H1 (cell line): Measurements from ENCODE around the gene IRF8. TPM values are rescaled to one million over a fixed set of nuclear protein-coding genes. Genes with fewer than 3 reads are reported as not detected.

ENCODE experiments used
- CTCF ChIA-PET: fragments of 300-600 bp; sonication (Branson Sonifier 250); formaldehyde crosslinking; loops from one replicate; lab custom pipeline; 2021; ENCODE audit not compliant: partially characterized antibody; lab: Charles Lee
- POLR2A ChIA-PET: fragments of 300-600 bp; sonication (Branson Sonifier 250); formaldehyde crosslinking; loops from one replicate; lab custom pipeline; 2021; ENCODE audit warnings: inconsistent platforms; ENCODE audit not compliant: partially characterized antibody; lab: Charles Lee
- DNase-seq, 2 experiments: peaks; one replicate each; pipeline versions ENCODE4 v3.0.0 to v3.0.0-alpha.2; 2010 to 2022; ENCODE audit warnings: low spot score in 2 of 2, low read depth in 1 of 2, mixed read lengths in 1 of 2
- FAIRE-seq: peaks from 2 replicates; lab custom pipeline; 2011; peaks lifted over from hg19 to GRCh38; lab: Jason Lieb, UNC
- H2AFZ ChIP-seq: 2 replicates; pipeline ENCODE4 v1.8.1; 2012; ENCODE audit warnings: low read length, inconsistent platforms
- H2AK5ac ChIP-seq: 2 replicates; pipeline ENCODE4 v1.6.1; 2013; ENCODE audit warnings: low read depth, low read length
- H2BK120ac ChIP-seq: replicated peaks from 2 replicates; pipeline ENCODE3; 2013; ENCODE audit warnings: low read depth, low read length, inconsistent platforms
- H2BK12ac ChIP-seq: 2 replicates; pipeline ENCODE4 v1.6.1; 2013; ENCODE audit warnings: low read depth, low read length
- H2BK15ac ChIP-seq: 2 replicates; pipeline ENCODE4 v1.6.1; 2013; ENCODE audit warnings: low read length
- H2BK20ac ChIP-seq: 2 replicates; pipeline ENCODE4 v1.6.1; 2013; ENCODE audit warnings: low read length
- H2BK5ac ChIP-seq: 2 replicates; pipeline ENCODE4 v1.6.1; 2013; ENCODE audit warnings: low read depth, low read length
- H3K14ac ChIP-seq: 2 replicates; pipeline ENCODE4 v1.6.1; 2013; ENCODE audit warnings: inconsistent platforms; ENCODE audit not compliant: insufficient read length
- H3K18ac ChIP-seq: 2 replicates; pipeline ENCODE4 v1.6.1; 2013; ENCODE audit warnings: low read length; ENCODE audit errors: extremely low read depth
- H3K23ac ChIP-seq: 2 replicates; pipeline ENCODE4 v1.6.1; 2013; ENCODE audit warnings: inconsistent platforms; ENCODE audit not compliant: insufficient read length
- H3K23me2 ChIP-seq: 2 replicates; pipeline ENCODE4 v1.6.1; 2013; ENCODE audit warnings: low read depth, low read length
- H3K27ac ChIP-seq: 2 replicates; pipeline ENCODE4 v1.6.1; 2011; ENCODE audit warnings: low read depth, low read length, inconsistent platforms
- H3K27me3 ChIP-seq, 4 experiments: replicated peaks in 1 of 4; 1 replicate in 1 of 4; 2 replicates in 3 of 4; pipeline versions ENCODE4 v1.6.1 to v1.8.1; 2011 to 2013; ENCODE audit warnings: low read length in 3 of 4, mild to moderate bottlenecking in 3 of 4, inconsistent platforms in 2 of 4, mixed read lengths in 2 of 4, moderate library complexity in 1 of 4; ENCODE audit not compliant: control insufficient read depth in 3 of 4, insufficient read depth in 3 of 4; ENCODE audit errors: extremely low read depth in 1 of 4
- H3K36me3 ChIP-seq, 4 experiments: 2 replicates each; pipeline versions ENCODE4 v1.6.1 to v1.8.1; 2011 to 2013; ENCODE audit warnings: mild to moderate bottlenecking in 4 of 4, low read length in 3 of 4, moderate library complexity in 2 of 4, control low read depth in 1 of 4, inconsistent platforms in 1 of 4; ENCODE audit not compliant: insufficient read depth in 4 of 4, control insufficient read depth in 2 of 4
- H3K4ac ChIP-seq: replicated peaks from 2 replicates; pipeline ENCODE3; 2013; ENCODE audit warnings: low read length, low read depth, mixed read lengths, inconsistent platforms; ENCODE audit not compliant: insufficient read length
- H3K4me1 ChIP-seq, 4 experiments: replicated peaks in 1 of 4; 1 replicate in 1 of 4; 2 replicates in 3 of 4; pipeline versions ENCODE4 v1.6.1 to v1.8.1; 2011 to 2013; ENCODE audit warnings: low read length in 3 of 4, inconsistent platforms in 2 of 4, mixed read lengths in 1 of 4; ENCODE audit not compliant: insufficient read depth in 4 of 4, control insufficient read depth in 3 of 4
- H3K4me2 ChIP-seq, 2 experiments: 2 replicates each; pipeline versions ENCODE4 v1.6.1 to v1.8.1; 2011 to 2013; ENCODE audit warnings: low read depth in 2 of 2, low read length in 2 of 2, control low read depth in 1 of 2, inconsistent platforms in 1 of 2, mild to moderate bottlenecking in 1 of 2; ENCODE audit not compliant: insufficient read depth in 1 of 2
- H3K4me3 ChIP-seq, 4 experiments: fragments of 200-600, 300-600 bp in 1 of 4; sonication (generic), shearing (Covaris generic), sonication (Bioruptor Twin) in 1 of 4; 2 replicates each; pipeline versions ENCODE4 v1.5.1 to v1.8.1; 2011 to 2016; ENCODE audit warnings: low read length in 4 of 4, low read depth in 3 of 4, control low read depth in 2 of 4, inconsistent platforms in 2 of 4, mild to moderate bottlenecking in 2 of 4, mixed read lengths in 1 of 4, moderate library complexity in 1 of 4; ENCODE audit not compliant: insufficient read depth in 2 of 4; ENCODE audit errors: extremely low read depth in 1 of 4
- H3K56ac ChIP-seq: replicated peaks from 2 replicates; pipeline ENCODE3; 2013; ENCODE audit warnings: low read depth, mild to moderate bottlenecking, mixed read lengths, low read length, inconsistent platforms; ENCODE audit not compliant: insufficient read length
- H3K79me1 ChIP-seq: 2 replicates; pipeline ENCODE4 v1.6.1; 2013; ENCODE audit warnings: low read depth, low read length, control low read depth
- H3K79me2 ChIP-seq, 2 experiments: 2 replicates each; pipeline versions ENCODE4 v1.6.1 to v1.8.1; 2012 to 2013; ENCODE audit warnings: low read length in 2 of 2, mild to moderate bottlenecking in 2 of 2, inconsistent platforms in 1 of 2; ENCODE audit not compliant: insufficient read depth in 2 of 2, control insufficient read depth in 1 of 2
- H3K9ac ChIP-seq, 4 experiments: replicated peaks in 1 of 4; 1 replicate in 1 of 4; 2 replicates in 3 of 4; pipeline versions ENCODE4 v1.6.1 to v1.8.1; 2011 to 2013; ENCODE audit warnings: low read depth in 3 of 4, low read length in 3 of 4, control low read depth in 2 of 4, mild to moderate bottlenecking in 2 of 4, moderate library complexity in 2 of 4, inconsistent platforms in 1 of 4; ENCODE audit errors: extremely low read depth in 1 of 4
- H3K9me3 ChIP-seq, 2 experiments: 2 replicates each; pipeline versions ENCODE4 v1.6.1 to v1.8.1; 2012 to 2013; ENCODE audit warnings: mild to moderate bottlenecking in 2 of 2, moderate library complexity in 2 of 2, control low read depth in 1 of 2, inconsistent platforms in 1 of 2, low read depth in 1 of 2, low read length in 1 of 2, mixed read lengths in 1 of 2; ENCODE audit not compliant: insufficient read depth in 2 of 2
- H4K20me1 ChIP-seq, 2 experiments: replicated peaks in 1 of 2; 2 replicates each; pipeline versions ENCODE3 to v1.8.1; 2011 to 2013; ENCODE audit warnings: inconsistent platforms in 2 of 2, low read length in 2 of 2, mild to moderate bottlenecking in 1 of 2; ENCODE audit not compliant: insufficient read depth in 2 of 2, control insufficient read depth in 1 of 2
- H4K5ac ChIP-seq: 2 replicates; pipeline ENCODE4 v1.6.1; 2013; ENCODE audit warnings: low read length, low read depth, mixed read lengths, inconsistent platforms; ENCODE audit not compliant: insufficient read length
- H4K8ac ChIP-seq: 2 replicates; pipeline ENCODE4 v1.8.0; 2013; ENCODE audit warnings: mild to moderate bottlenecking, moderate library complexity, low read length, inconsistent platforms; ENCODE audit not compliant: insufficient read depth; ENCODE audit errors: extremely low read depth
- H4K91ac ChIP-seq: replicated peaks from 2 replicates; pipeline ENCODE3; 2013; ENCODE audit warnings: low read length, mixed read lengths, inconsistent platforms; ENCODE audit not compliant: insufficient read length
- ATF3 ChIP-seq: IDR thresholded peaks from 2 replicates; pipeline ENCODE4 v1.6.1; 2011; ENCODE audit warnings: low read depth, mild to moderate bottlenecking, low read length; ENCODE audit not compliant: insufficient read depth
- CTCF ChIP-seq, 3 experiments: IDR thresholded peaks; 1 replicate in 2 of 3; 2 replicates in 1 of 3; pipeline versions ENCODE4 v1.5.1 to v1.6.1; 2011; ENCODE audit warnings: low read length in 3 of 3, mild to moderate bottlenecking in 3 of 3, inconsistent platforms in 2 of 3, low read depth in 1 of 3, moderate library complexity in 1 of 3; ENCODE audit not compliant: insufficient read depth in 1 of 3; ENCODE audit errors: control extremely low read depth in 1 of 3
- KDM4A ChIP-seq: IDR thresholded peaks from one replicate; pipeline ENCODE4 v1.7.1; 2012; ENCODE audit warnings: low read depth, mild to moderate bottlenecking, moderate library complexity, low read length, inconsistent platforms; ENCODE audit not compliant: severe bottlenecking
- USF2 ChIP-seq: IDR thresholded peaks from 2 replicates; pipeline ENCODE4 v1.6.1; 2011; ENCODE audit warnings: low read length, improper control_type of control experiment
- WGBS, 2 experiments: shearing (Covaris generic) in 1 of 2; methylation state at CpG; one replicate each; pipeline versions ENCODE4 v1.1.6 to v1.1.7; 2013 to 2015; ENCODE audit warnings: low lambda C conversion rate in 2 of 2, mixed read lengths in 2 of 2, inconsistent platforms in 1 of 2, low coverage in 1 of 2, missing lambda C conversion rate in 1 of 2; ENCODE audit not compliant: insufficient replicate concordance in 2 of 2, insufficient coverage in 1 of 2, insufficient read length in 1 of 2; ENCODE audit errors: extremely low coverage in 1 of 2, missing lambda C conversion rate in 1 of 2; 5-methylcytosine and 5-hydroxymethylcytosine counted together
- polyA plus RNA-seq, 7 experiments: library from polyadenylated mRNA; depleted of rRNA in 3 of 7; stranded (reverse) in 5 of 7; unstranded in 2 of 7; fragments of >200 nt in 5 of 7; fragments of 200-250 nt in 2 of 7; gene quantifications; 1 replicate in 5 of 7; 2 replicates in 1 of 7; 4 replicates in 1 of 7; pipeline versions ENCODE4 v1.2.1 to v1.2.3, GENCODE V29; 2011 to 2013; ENCODE audit warnings: missing spikeins in 2 of 7, mixed read lengths in 2 of 7
- total RNA-seq: library from RNA; stranded (reverse); fragmentation: NEBNext Ultra II Directional; extraction: Animal tissue kit (Norgen Biotek cat#: 25700); gene quantifications from 2 replicates; pipeline ENCODE4 v1.2.1, GENCODE V29; 2021

IRF8 gene
- total and polyA plus RNA-seq, 2 of the 8 experiments (the other 6 are each of a cell fraction or from before 2014, with no cell fraction given): 0.35 to 2.0 TPM

GRCh38 chr16:85961988-85962915 is 63.3 kb downstream of the IRF8 start:
- WGBS, 2 experiments: 90% methylated on average over 22 of the region's 22 CpGs; no CpG with 5 or more reads in 1 of the 2 experiments
- H3K79me2 ChIP-seq: no peaks in the 10 kb centered on the region
- TF ChIP-seq CTCF (IDR thresholded peaks at IDR 0.05; ENCODE audit: control extremely low read depth in 1 of 3, insufficient read depth in 1 of 3, low read depth in 1 of 3, low read length in 3 of 3) (peak in 2 of 3 experiments; percentile 19 to 27; a peak in 3 of 4 replicates), USF2 (peak; percentile 74), ATF3 (0 out of 2 replicates have a peak, but pooled peaks have one; percentile 33), KDM4A (no peak)
- TF ChIP-seq, all 59 proteins: peak for 3
- H3K79me1 ChIP-seq: no peaks in the 10 kb centered on the region
- H2AK5ac ChIP-seq: no peak overlapping the region
- H2BK5ac ChIP-seq: no peak overlapping the region
- no peak overlapping the region for H3K18ac ChIP-seq
- no peak overlapping the region for H2BK12ac ChIP-seq
- H3K4ac ChIP-seq: no peak overlapping the region
- H3K23ac ChIP-seq: no peak overlapping the region
- no peak overlapping the region for H2BK20ac ChIP-seq
- no peaks in the 10 kb centered on the region for H3K4me1 ChIP-seq
- no peak overlapping the region for H3K14ac ChIP-seq
- no peak overlapping the region for H3K9ac ChIP-seq
- H3K27ac ChIP-seq: no peak overlapping the region
- CTCF ChIA-PET: interaction anchor here (0.6 to 2.2 kb wide), 8 partner anchors 9 to 537 kb away, joined by 3 to 9 read pairs (median 4); no protein-coding TSS in a partner anchor
- DNase-seq (no peak), FAIRE-seq (no peak)
- no peaks in the 10 kb centered on the region for H3K27me3 ChIP-seq
- H2BK120ac ChIP-seq: no peak overlapping the region
- H3K4me2 ChIP-seq: no peak overlapping the region
- no peak overlapping the region for H4K8ac ChIP-seq
- POLR2A ChIA-PET: interaction anchor here (1.2 kb wide), 1 partner anchor 19 kb away, joined by 3 read pairs; no protein-coding TSS in a partner anchor
- H3K23me2 ChIP-seq: no peaks in the 10 kb centered on the region
- H3K36me3 ChIP-seq: no peaks in the 10 kb centered on the region
- no peak overlapping the region for H4K5ac ChIP-seq
- H2BK15ac ChIP-seq: no peak overlapping the region
- H4K20me1 ChIP-seq: no peaks in the 10 kb centered on the region
- no peak overlapping the region for H3K56ac ChIP-seq
- H4K91ac ChIP-seq: no peak overlapping the region
- no peak overlapping the region for H3K4me3 ChIP-seq
- H2AFZ ChIP-seq: no peak overlapping the region
- H3K9me3 ChIP-seq: no peaks in the 10 kb centered on the region
